Body of pancreas (tissue), 4 donors: ENCODE data around the gene CSRP1. TPM values are rescaled to one million over a fixed set of nuclear protein-coding genes. Genes with fewer than 3 reads are reported as not detected.
"Not testable (repeated sequence)": the region's sequence is repeated elsewhere in the genome, so short reads cannot be mapped to it uniquely, and the experiment has no call there.

Experiments
- ATAC-seq: fragments of 150-250 bp; one replicate; pipeline ENCODE4 v1.9.1; 2016
- DNase-seq, 4 donors: peaks; one replicate each; pipeline ENCODE4 v3.0.0-alpha.2; 2019
- H3K27ac ChIP-seq, 4 donors: fragments of 200-600 bp; sonication (generic); 1 replicate in 3 of 4; 2 replicates in 1 of 4; pipeline versions ENCODE4 v1.5.1 to v1.6.1; 2016 to 2019; ENCODE audit warnings: mild to moderate bottlenecking in 1 of 4, mixed read lengths in 1 of 4, moderate library complexity in 1 of 4
- H3K27me3 ChIP-seq, 2 donors: fragments of 200-600 bp; sonication (generic); one replicate each; pipeline ENCODE4 v1.6.0; 2016; ENCODE audit warnings: mild to moderate bottlenecking in 1 of 2
- H3K36me3 ChIP-seq, 2 donors: fragments of 200-600 bp; sonication (generic); replicated peaks in 1 of 2; 2 replicates each; pipeline ENCODE4 v1.5.1; 2016; ENCODE audit warnings: low read depth in 2 of 2; ENCODE audit not compliant: insufficient read depth in 1 of 2
- H3K4me1 ChIP-seq: fragments of 200-600 bp; sonication (generic); one replicate; pipeline ENCODE4 v1.6.0; 2016
- H3K4me3 ChIP-seq, 2 donors: fragments of 200-600 bp; sonication (generic); 1 replicate in 1 of 2; 2 replicates in 1 of 2; pipeline ENCODE4 v1.5.1; 2016 to 2019
- H3K9me3 ChIP-seq, 3 donors: fragments of 200-600 bp; sonication (generic); 1 replicate in 2 of 3; 2 replicates in 1 of 3; pipeline ENCODE4 v1.5.1; 2016
- CTCF ChIP-seq, 7 experiments: fragments of 450-650 bp in 4 of 7; fragments of 200-600 bp in 3 of 7; sonication (generic) in 3 of 7; IDR thresholded peaks; one replicate each; pipeline ENCODE4 v1.5.1; 2016 to 2019; ENCODE audit warnings: antibody characterized with exemption in 7 of 7
- POLR2A ChIP-seq, 3 donors: fragments of 450-650 bp; IDR thresholded peaks; one replicate each; pipeline ENCODE4 v1.6.1; 2016; ENCODE audit warnings: antibody characterized with exemption in 3 of 3, mild to moderate bottlenecking in 2 of 3
- WGBS, 2 donors: methylation state at CpG; one replicate each; pipeline ENCODE4 v1.1.5; 2017; 5-methylcytosine and 5-hydroxymethylcytosine counted together
- intact Hi-C: fragments of 100-400 bp; cut with DNase I; formaldehyde crosslinking; loops from one replicate; pipeline ENCODE4 v1.15.1; 2023
- total RNA-seq, 2 donors: library from RNA; depleted of rRNA; stranded (reverse); fragments of >200 nt; gene quantifications; one replicate each; pipeline ENCODE4 v1.1.0, GENCODE V29; 2016

The CSRP1 gene
- total RNA-seq, 2 donors from 2014 or later: 127 to 245 TPM

DNA sequence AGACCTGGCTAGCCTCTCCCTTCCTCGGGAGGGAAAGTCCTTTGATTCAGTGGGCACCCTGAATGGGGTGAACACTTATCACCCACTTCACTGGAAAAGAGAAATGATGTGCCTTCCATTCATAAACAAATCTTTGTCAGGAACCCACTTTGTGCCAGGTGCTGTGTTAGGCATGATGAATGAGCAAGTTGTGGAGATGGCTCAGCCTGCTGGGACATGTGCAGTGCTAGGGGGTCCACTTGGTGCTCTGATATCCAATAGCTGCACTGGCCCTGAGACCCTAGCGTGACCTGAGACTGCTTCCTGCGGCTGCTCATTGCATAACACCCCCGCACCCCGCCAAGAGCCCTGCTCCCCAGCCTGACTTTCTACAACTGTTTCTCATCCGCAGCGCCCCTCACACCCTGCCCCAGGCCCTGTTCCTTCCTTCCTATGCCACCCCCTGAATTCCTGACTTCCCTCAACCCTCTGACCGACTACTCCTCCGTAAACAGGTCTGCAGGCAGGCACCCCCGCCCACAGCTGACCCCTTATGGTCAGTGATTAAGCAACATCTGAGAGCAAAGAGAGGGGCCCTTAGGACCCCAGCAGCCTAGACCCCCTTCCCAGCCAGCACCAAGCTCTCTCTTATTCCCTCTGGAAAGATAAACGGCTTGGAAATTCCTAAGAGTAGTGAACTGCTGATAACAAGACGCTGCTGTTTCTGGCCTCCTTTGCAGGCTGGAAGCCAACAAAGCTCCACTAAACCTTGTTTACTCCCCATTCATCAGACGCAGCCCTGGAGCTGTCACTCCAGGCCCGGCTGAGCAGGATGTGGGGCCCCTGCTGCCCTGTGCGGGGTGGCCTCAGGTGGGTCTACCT, 12.9 kb downstream of the CSRP1 start:
- Histone ChIP-seq H3K4me1 (peaks cover 46% of the 10 kb centered on the region), H3K36me3 (peaks cover 0 to 2% of the 10 kb centered on the region in 2 donors), H3K27ac (peak overlapping the region; percentile 19 to 53 (median 50)), H3K27me3 (no peaks in the 10 kb centered on the region), H3K4me3 (no peak overlapping the region), H3K9me3 (no peaks in the 10 kb centered on the region)
- intact Hi-C loops: no loop called here
- ATAC-seq: peak; percentile 43
- peak; percentile 22 to 65 (median 54) for DNase-seq
- TF ChIP-seq CTCF (IDR thresholded peaks at IDR 0.05) (no peak), POLR2A (IDR thresholded peaks at IDR 0.05) (no peak)
- 39 to 45% methylated on average over 15 of the region's 15 CpGs for WGBS, 2 donors

DNA sequence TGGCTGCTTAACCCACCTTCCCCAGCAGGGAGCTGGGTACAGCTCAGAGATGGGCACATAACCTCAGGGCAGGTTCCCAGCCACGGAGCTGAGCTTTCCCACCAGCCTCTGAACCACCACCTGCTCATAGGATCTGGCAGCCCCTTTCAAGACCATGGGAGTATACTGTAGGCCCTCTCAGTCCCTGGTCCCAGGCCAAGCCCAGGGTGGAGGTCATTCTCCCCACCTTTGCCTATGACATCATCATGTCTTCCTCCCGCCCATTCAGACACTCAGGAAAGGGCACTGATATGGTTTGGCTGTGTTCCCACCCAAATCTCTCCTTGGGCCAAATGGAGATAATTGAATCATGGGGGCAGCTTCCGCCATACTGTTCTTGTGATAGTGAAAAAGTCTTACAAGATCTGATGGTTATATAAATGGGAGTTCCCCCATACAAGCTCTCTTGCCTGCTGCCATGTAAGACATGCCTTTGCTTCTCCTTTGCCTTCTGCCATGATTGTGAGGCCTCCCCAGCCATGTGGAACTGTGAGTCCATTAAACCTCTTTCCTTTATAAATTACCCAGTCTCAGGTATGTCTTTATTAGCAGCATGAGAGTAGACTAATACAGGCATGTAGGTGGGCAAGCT, 13.8 kb downstream of the CSRP1 start:
- DNase-seq, H3K9me3 ChIP-seq, ATAC-seq, intact Hi-C loops, H3K36me3 ChIP-seq, H3K4me3 ChIP-seq, H3K27me3 ChIP-seq: not testable (repeated sequence)
- 93% methylated on average over 3 of the region's 3 CpGs; no CpG with 5 or more reads in 1 of the 2 donors for WGBS, 2 donors
- Histone ChIP-seq H3K4me1 (peaks cover 52% of the 10 kb centered on the region), H3K27ac (peak overlapping the region in 1 of 4 donors; percentile 51)

DNA sequence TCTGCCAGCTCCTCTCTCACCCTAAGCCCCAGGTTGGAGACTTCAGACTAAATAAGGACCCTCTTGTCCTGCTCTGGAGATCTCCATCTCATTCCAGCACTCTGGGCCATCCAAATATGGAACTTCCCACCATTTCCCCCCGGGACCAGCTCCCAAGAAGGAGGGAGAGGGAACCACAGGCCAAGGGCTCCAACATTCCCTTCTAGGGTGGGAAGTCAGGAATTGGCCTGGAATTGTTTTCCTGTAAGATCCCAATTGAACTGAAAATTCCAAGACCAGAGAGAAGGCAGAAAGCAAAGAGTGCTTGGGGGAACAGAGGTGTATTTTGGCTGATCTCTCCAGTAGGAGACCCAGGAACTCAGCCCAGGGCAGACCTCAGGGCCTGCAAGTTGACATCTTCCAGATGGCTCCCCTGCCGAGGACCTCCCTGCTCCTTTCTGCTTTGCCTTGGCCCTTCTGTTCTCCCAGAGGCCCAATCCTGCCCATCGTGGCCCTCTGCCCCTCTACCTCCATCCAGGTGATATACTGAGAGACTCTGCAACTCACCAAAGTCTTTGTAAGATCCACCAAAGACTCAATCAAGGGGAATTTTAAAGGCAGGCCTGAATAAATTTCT, 14.9 kb downstream of the CSRP1 start:
- DNase-seq: no peak
- Histone ChIP-seq H3K4me1 (peaks cover 48% of the 10 kb centered on the region), H3K27ac (no peak overlapping the region), H3K36me3 (peaks cover 0 to 6% of the 10 kb centered on the region in 2 donors), H3K9me3 (no peaks in the 10 kb centered on the region), H3K4me3 (no peak overlapping the region), H3K27me3 (no peaks in the 10 kb centered on the region)
- TF ChIP-seq POLR2A (IDR thresholded peaks at IDR 0.05) (no peak), CTCF (IDR thresholded peaks at IDR 0.05) (no peak)
- intact Hi-C loops: no loop called here
- WGBS, 2 donors: 72 to 85% methylated on average over 3 of the region's 3 CpGs
- ATAC-seq: no peak

- Histone ChIP-seq H3K4me1 (peaks cover 39% of the 10 kb centered on the region), H3K36me3 (peaks cover 0 to 8% of the 10 kb centered on the region in 2 donors)
Measured at GRCh38 chr1:201490708-201491131, 16.2 kb downstream of the CSRP1 start.

More at GRCh38 chr1:201490708-201491131, 16.2 kb downstream of the CSRP1 start:
- DNase-seq: no peak
- ATAC-seq: no peak
- TF ChIP-seq POLR2A (IDR thresholded peaks at IDR 0.05) (no peak), CTCF (IDR thresholded peaks at IDR 0.05) (no peak)
- 37 to 48% methylated on average over 3 of the region's 3 CpGs for WGBS, 2 donors
- Histone ChIP-seq H3K4me3 (no peak overlapping the region), H3K27ac (no peak overlapping the region), H3K27me3 (no peaks in the 10 kb centered on the region), H3K9me3 (no peaks in the 10 kb centered on the region)
- intact Hi-C loops: no loop called here
